GM19351 (cell line): ENCODE data around the gene RDH13.
"Not testable (repeated sequence)": the region's sequence is repeated elsewhere in the genome, so short reads cannot be mapped to it uniquely, and the experiment has no call there.

Experiments used
- ATAC-seq: cut with Tn5 transposase; IDR thresholded peaks from one replicate; pipeline ENCODE4 v1.9.1; 2021; ENCODE audit warnings: mild to moderate bottlenecking, moderate library complexity; ENCODE audit not compliant: unreplicated experiment

The RDH13 gene, protein sequence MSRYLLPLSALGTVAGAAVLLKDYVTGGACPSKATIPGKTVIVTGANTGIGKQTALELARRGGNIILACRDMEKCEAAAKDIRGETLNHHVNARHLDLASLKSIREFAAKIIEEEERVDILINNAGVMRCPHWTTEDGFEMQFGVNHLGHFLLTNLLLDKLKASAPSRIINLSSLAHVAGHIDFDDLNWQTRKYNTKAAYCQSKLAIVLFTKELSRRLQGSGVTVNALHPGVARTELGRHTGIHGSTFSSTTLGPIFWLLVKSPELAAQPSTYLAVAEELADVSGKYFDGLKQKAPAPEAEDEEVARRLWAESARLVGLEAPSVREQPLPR

DNA sequence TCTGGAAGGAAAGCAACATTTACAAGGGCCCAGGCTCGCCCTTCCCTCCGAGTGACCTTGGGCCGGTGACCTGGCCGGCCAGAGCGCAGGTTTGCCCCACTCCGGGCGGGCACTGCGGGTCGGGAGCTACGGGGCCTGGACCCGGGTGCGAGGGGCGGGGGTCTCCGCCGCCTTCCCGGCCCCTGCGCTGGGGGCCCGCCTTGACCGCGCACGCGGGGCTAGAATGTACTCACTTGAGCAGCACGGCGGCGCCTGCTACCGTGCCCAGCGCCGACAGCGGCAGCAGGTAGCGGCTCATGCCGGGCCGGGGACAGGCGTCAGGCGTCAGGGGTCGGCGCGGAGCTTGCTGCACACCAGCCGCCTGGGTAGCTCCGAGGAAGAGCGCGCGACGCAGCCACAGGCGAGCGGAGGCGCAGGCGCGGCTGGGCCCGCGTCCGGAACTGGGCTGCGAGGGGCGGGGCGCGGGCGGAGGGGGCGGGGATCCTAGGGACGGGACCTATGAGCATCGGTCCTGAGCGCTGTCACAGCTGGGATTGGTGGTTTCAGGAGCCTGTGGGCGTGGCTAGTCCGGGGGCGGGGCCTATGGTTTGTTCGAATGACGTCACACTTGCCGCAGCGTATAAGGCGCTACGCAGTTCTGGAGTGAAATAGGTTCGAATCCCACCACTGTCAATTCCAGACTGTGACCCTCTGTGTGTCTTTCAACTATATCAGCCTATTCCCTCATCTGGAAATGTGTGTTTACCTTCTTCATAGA, at the start of gene RDH13:
TSS of gene RDH13 (minus strand) at position 414 of the 757 bp plus-strand sequence. CDS start at position 298, 116 bp downstream.
- ATAC-seq, result peak; percentile 91

DNA sequence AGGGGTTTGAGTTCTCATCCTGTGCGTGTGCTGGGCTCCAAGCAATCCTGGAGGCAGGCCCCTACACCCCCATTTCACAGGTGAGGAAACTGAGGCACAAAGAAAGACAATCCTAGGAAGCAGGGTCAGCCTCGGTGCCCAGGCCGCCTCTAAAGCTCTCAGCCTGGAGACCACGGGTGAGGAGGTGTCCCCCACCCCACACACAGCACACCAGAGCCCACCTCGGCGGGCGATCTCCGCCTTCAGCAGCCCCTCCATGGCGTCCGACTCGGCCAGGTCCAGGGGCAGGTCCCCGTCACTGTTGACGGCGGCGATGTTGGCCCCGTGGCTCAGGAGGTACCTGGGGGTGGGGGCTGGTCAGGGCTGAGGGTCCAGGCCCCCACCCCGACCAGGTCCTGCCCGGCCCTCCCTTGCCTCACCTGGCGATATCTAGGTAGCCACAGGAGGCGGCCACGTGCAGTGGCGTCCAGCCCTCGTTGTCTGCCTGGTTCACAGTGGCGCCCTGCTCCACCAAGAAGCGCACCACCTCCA, 49.4 kb upstream of the RDH13 start:
- ATAC-seq, result no peak

DNA sequence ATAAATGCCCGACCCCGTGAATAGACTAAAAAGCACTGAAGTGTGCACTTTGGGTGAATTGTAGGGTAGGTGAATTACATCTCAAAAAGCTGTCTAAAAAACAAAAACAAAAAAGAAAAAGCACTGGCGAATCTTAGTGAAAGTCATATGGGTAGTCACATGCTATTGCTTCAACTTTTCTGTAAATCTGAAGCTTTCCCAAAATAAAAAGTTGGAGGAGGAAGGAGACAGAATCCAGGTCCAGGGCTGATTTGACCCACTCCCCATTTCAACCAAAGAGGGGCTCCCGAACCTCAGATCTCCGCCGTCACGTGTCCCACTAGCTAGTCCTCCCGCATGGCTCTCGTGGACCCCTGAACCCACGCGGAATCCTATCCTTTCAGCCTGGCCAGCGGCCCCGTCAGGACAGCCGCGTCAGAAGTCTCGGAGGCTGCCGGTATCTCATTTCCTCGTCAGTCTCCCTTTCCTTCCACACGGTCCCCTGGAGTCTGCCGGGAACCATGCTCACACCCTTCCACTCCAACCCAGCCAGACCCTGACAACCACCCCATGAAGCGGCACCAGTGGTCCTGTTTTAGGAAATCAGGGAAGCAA, 48.4 kb upstream of the RDH13 start:
- ATAC-seq, result no peak

DNA sequence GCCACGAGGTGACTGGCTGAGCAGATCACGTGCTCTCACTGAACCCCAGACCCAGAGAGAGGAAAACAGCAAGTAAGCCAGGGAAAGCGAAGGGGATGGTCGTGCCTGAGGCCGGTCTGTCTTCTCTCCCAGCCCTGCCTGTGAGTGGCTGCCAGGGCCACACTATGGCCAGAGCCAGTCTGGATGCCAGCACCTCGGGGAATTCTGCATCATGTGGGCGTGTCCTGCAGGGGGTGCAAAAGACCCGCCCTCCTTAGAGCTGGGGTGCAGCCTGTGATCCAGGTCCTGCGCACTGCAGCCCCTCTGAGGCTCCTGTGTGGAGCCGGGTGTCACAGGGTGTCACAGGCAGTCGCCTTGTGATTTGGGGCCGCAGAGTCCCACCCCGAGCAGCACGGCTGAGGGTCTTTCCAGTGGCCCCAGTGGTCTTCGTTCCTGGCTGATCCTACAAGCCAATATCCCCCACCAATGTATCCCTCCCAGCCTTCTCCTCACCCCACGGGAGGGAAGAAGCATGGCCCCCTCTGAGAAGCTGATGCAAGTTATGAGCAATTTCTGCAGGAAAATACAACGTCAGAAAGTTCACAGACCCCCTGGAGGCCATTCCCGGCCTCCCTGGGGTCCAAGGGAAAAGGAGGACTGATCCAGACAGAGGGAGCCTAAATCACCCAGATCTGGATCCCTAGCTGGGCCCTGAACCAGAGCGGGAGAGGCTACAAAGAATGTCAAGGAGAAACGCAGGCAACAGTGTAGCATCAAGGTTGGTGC, 46.8 kb upstream of the RDH13 start:
- ATAC-seq, result no peak

DNA sequence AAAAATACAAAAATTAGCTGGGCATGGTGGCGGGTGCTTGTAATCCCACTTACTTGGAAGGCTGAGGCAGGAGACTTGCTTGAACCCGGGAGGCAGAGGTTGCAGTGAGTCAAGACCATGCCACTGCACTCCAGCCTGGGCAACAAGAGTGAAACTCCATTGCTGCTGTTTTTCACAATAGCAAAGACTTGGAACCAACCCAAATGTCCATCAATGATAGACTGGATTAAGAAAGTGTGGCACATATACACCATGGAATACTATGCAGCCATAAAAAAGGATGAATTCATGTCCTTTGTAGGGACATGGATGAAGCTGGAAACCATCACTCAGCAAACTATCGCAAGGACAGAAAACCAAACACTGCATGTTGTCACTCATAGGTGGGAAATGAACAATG, 44.3 kb upstream of the RDH13 start:
- not testable (repeated sequence) for ATAC-seq

DNA sequence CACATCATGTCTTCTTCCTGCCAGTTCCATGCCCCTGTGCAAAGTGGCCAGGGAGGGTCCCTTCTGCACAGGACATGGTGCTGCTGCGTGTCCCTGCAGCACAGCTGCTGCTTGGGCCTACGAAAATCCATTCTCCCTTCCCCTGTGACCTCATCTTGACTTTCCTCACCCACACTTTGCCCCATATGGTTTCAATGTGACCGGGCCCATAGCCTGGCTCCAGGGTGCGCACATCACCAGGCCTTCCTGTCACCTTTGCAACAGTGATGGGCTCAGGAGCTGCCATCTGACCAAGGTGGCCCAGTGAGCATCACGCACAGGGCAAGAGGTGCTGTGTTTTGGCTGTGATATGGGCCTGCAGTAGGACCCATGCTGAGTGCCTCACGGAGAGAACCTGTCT, 43.6 kb upstream of the RDH13 start:
- no peak for ATAC-seq

DNA sequence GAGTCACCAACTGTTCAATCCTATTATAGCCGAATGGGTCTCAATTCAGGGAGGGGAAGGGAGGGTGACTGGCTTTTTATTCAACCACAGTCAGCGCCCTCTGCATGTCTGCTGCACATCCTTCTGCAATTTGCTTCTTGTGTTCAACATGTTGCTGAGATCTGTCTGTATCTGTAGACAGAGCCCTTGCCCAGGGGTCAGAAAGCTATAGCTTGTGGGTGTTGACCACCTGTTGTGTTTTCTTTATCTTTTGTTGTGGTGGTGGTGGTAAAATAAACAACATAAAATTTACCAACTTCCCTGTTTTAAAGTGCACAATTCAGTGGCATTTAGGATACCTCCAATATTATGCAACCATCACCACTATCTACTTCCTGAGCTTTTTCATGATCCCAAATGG, 42.3 kb upstream of the RDH13 start:
- no peak for ATAC-seq

DNA sequence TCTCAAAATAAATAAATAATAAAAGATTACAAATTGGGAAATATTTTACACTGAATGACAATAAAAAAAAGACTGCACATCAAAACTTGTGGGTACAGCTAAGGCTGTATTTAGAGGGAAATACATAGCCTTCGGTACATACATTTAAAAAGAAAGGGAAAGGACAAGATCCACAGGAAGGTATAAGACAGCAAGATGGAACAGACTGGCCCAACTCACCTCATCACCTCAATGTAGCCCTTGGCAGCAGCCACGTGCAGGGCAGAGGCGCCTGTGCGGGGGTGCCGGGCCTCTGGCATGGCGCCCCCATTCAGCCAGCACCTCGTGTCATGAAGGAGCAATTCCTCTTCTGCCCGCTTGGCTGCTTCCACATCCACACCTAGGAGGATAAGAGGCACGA, 40.2 kb upstream of the RDH13 start:
- no peak for ATAC-seq

DNA sequence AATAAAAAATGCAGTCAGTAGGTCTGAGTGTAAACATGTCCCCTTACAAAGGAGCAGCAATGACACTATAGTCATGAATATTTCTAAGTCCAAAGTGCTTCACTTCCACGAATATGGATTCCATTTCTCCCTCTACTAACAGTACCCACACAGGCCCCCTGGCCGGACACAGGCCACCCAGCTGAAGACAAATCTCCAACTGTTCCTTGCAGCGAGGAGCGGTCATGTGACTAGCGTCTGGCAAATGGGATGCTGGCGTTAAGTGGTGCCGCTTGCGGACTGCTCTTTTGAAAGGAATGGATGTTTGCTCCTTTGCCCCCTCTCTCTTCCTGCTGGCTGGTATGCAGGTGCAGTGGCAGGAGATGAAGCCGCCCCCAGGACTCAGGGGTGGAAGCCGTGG, 38.3 kb upstream of the RDH13 start:
- ATAC-seq, result no peak

DNA sequence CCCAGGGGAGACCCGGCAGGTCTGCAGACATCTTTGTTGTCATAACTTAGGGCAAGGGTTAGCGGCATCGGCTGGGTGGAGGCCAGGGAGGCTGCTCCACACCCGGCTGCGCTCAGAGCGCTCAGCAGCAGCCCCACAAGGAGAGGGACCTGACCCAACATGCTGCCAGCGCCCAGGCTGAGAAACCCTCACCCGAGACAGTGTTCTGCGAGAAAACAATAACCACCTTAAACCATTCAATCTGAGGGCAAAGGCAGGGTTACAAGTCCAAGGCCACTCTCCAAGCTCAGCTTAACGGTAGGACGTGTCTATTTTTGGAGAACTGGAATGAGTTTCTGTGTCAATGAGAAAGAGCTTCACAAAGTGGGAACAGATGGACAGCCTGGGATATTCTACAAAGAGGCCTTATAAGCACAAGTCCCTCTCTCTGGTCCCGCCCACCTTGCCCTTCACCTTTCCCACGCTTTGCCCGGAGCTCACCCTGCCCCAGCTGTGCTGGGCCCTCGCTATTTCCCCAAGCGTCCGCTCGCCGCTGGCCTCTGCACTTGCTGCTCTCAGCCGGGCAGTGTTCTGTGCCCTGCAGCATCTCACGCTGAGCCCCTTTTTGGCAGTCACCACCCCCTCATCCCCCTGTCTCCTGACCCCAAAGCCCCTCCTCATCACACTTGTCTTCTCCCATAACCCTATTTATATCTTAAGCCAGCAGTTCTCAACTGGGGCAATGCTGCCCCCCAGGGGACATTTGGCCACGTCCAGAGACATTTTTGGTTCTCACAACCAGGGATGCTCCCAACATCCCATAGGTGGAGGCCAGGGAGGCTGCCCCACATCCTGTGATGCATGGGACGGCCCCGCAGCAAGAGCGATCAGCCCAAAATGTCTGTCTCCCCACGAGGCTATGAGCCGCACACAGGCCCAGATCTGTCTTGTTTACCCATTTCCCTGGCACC, 36.9 kb upstream of the RDH13 start:
- ATAC-seq, result no peak

DNA sequence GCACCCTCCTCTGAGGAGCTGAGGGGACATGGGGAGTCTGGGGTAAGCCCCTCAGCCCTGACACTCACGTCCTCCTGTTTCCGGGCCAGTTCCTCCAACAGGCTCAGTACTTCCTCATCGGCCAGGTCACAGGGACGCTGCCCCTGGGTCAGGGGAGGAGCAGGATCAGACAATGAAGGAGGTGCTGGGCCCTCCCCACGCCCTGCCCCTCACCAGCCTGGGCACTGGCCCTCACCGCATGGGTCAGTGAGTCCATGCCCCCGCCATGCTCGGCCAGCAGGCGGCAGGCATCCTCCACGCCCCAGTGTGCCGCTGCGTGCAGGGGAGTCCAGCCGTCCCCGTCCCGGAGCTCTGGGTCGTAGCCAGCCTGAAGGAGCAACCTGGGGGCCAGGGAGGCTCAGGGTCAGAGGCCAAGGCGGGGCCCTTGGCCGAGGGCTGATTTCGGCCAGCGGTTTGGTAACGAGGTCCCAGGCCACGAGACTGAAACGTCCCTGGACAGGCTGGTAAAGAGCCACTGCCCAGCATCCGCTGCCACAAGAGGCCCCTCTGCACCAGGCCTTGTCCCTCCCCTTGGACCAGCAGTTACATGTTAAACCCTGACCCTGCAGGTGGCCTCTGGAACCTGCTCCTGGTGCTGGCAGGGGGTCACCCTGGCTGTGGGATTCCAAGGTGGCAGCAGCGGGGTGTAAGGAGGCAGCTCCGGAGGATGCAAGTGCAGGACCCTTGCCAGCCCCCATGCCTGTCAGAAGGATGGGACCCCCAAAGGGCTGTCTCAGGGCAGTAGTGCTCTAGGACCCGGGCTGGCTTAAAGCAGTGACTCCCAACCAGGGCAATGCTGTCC, 36.0 kb upstream of the RDH13 start:
- ATAC-seq, result no peak

DNA sequence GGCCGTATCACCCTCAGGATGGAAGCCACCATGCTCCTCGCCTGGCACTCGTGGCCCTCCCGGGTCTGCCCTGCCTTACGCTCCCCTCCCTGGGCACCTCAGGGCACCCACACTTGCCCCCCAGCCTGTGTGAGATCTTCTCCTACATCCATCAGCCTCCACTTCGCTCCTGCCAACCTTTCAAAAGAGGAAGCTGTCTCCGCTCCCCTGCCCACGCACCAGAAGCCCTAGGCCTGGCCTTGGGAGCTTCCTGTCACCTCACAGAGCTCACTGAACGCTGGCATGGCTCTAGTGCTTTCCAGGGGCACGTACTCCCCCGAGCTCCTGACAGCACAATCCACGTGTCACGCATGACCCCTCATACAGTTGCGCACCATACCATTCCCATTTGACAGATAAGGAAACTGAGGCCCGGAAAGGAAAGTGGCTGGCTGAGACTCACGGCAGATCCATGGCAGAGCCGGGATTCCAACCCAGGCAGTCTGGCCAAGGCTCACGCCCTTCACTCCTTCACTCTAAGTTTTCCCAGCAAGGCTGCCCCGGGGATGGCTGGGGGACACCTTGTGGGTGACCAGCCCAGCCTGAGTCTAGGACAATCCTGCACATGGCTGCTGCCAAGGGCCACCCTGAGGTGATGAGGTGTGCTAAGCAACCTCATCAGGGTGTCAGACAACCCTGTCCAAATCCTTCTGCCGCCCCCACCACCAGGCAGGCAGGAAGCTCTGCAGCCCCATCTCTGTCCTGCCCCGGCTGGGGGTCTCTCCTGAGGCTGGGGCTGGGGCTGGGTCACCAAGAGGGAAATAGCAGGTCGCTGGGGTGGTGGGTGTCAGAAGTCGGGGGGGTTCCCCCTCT, 35.1 kb upstream of the RDH13 start:
- ATAC-seq, result no peak

DNA sequence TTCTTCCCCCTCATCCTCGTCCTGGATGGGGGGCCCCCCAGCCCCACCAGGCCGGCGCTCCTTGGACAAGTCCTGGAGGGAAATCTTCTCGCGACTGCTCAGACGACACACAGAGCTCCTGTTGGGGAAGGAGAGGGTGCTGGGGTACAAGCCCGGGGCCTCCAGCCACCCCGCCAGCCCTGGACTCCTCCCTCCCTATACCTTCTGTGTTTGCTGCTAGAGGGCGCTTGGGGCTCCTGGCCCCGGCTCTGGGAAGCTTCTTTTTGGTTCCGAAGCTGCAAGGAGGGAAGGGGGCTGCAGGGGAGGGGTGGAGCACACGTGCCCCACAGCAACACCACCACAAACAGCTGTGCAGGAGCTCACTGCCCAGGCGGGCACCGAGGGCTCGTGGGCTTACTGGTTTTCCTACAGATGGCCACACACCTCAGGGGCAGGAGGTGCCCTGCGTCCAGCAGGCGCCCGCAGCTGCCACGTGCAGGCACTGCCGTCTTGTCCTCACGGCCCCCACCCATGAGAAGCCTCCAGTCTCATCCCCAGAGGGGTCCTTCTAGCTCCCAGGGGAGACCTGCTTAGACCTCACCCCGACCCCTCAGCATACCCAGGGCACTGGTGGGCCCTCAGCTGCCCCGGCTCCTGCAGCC, 33.2 kb upstream of the RDH13 start:
- no peak for ATAC-seq

DNA sequence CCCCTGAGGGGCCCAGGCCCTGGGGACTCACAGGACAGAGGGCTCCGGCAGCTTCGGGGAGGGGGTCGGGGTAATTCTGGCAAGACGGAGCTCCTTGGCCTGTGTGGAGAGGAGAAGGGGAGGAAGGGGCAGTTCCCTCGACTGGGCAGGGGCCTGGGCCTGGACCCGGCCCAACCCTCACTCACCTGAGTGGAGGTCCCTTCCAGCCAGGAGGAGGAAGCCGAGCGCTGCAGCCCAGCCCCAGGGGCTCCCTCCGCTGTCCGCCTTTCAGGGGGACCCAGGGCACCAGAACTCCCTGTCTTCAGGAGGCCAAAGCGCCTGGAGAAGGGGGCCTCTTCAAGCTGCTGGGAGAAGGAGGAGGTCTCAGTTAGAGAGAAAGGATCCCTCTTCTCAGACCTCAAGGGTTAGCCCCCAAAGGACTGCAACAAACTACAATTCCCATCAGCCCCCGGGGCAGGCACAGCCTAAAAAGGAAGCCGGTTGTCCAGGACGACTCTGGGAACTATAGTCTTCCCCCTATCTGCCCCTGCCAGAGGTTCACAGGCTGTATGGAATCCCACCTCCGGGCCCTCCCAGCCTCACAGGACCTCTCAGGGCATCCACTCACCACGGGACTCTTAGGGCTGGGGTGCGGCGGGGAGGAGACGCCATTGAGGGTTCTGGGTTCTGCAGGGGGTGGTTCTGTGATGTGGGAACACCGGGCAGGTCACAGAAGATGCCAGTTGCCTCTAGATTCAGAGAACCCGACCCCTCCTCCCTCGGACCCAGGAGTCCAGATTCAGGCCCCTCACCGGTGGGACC, 32.5 kb upstream of the RDH13 start:
- no peak for ATAC-seq

DNA sequence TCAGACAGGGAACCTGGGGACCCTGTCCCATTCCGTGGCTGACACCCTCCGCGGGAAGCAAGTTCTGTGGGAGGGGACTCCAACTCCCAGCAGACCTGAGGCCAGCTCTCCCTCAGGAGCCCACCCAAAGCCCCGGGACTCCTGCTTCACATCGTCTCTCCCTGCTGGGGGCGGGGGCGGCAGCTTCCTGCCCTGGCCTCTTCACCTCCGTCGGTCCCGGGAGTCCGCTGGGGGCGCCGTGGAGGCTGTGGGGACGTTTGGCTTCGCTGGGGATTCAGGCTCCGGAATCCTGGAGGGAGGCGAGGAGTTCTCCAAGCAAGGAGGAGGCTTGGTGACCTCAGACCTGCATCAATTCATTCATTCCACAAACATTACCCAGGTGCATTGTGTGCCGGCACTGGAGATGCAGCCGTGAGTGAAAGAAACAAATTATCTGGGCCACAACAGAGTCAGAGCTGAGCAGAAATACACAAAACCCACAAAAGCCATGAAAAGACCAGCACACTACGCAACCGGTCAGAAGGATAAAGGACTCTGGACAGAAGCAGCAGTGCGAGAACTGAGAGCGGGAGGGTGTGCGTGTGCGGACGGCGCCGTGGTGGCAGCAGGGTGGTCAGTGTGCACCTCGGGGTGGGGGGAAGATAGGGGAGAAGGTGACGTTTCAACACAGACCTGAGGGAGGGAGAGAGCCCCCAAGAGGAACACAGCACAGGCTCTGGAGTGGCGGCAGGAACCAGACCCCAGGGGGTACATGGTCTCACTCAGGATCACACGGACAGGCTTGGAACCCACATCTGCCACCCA, 31.7 kb upstream of the RDH13 start:
- ATAC-seq, result no peak
